Neutrophil (primary cell): ENCODE data around the gene PDGFRB.

ENCODE experiments used
- H3K27ac ChIP-seq: fragments of 200-600 bp; sonication (generic); 2 replicates; pipeline ENCODE4 v1.5.1; 2016; ENCODE audit warnings: mild to moderate bottlenecking, moderate library complexity
- H3K27me3 ChIP-seq: fragments of 200-600 bp; sonication (generic); 2 replicates; pipeline ENCODE4 v1.6.0; 2016; ENCODE audit warnings: mild to moderate bottlenecking
- H3K36me3 ChIP-seq: fragments of 200-600 bp; sonication (generic); 2 replicates; pipeline ENCODE4 v1.5.1; 2017
- H3K4me1 ChIP-seq, 2 experiments: fragments of 200-600 bp in 1 of 2; sonication (generic) in 1 of 2; 1 replicate in 1 of 2; 2 replicates in 1 of 2; pipeline versions ENCODE4 v1.5.1 to v1.6.1; 2013 to 2016; ENCODE audit warnings: low read depth in 1 of 2, low read length in 1 of 2, mild to moderate bottlenecking in 1 of 2, moderate library complexity in 1 of 2; ENCODE audit not compliant: control insufficient read depth in 1 of 2, insufficient read depth in 1 of 2
- H3K4me3 ChIP-seq, 2 experiments: fragments of 200-600 bp in 1 of 2; sonication (generic) in 1 of 2; 1 replicate in 1 of 2; 2 replicates in 1 of 2; pipeline ENCODE4 v1.5.1; 2013 to 2016; ENCODE audit warnings: low read depth in 1 of 2, low read length in 1 of 2, mild to moderate bottlenecking in 1 of 2, moderate library complexity in 1 of 2
- H3K9me3 ChIP-seq: fragments of 200-600 bp; sonication (generic); 2 replicates; pipeline ENCODE4 v1.5.1; 2016
- TF ChIP-seq, protein P1 (sequence below): fragments of 200-600 bp; sonication (generic); IDR thresholded peaks from 2 replicates; pipeline ENCODE4 v1.5.1; 2016; ENCODE audit warnings: antibody characterized with exemption

Gene PDGFRB

GRCh38 chr5:150190503-150190979 is 34.9 kb upstream of the PDGFRB start:
- peaks cover 59% of the 10 kb centered on the region for H3K27me3 ChIP-seq
- no peaks in the 10 kb centered on the region for H3K9me3 ChIP-seq
- TF ChIP-seq, protein P1, sequence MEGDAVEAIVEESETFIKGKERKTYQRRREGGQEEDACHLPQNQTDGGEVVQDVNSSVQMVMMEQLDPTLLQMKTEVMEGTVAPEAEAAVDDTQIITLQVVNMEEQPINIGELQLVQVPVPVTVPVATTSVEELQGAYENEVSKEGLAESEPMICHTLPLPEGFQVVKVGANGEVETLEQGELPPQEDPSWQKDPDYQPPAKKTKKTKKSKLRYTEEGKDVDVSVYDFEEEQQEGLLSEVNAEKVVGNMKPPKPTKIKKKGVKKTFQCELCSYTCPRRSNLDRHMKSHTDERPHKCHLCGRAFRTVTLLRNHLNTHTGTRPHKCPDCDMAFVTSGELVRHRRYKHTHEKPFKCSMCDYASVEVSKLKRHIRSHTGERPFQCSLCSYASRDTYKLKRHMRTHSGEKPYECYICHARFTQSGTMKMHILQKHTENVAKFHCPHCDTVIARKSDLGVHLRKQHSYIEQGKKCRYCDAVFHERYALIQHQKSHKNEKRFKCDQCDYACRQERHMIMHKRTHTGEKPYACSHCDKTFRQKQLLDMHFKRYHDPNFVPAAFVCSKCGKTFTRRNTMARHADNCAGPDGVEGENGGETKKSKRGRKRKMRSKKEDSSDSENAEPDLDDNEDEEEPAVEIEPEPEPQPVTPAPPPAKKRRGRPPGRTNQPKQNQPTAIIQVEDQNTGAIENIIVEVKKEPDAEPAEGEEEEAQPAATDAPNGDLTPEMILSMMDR = no peak
- no peak overlapping the region for H3K4me3 ChIP-seq
- H3K36me3 ChIP-seq = no peaks in the 10 kb centered on the region
- H3K4me1 ChIP-seq = peaks cover 11 to 15% of the 10 kb centered on the region in 2 experiments
- H3K27ac ChIP-seq = no peak overlapping the region

DNA sequence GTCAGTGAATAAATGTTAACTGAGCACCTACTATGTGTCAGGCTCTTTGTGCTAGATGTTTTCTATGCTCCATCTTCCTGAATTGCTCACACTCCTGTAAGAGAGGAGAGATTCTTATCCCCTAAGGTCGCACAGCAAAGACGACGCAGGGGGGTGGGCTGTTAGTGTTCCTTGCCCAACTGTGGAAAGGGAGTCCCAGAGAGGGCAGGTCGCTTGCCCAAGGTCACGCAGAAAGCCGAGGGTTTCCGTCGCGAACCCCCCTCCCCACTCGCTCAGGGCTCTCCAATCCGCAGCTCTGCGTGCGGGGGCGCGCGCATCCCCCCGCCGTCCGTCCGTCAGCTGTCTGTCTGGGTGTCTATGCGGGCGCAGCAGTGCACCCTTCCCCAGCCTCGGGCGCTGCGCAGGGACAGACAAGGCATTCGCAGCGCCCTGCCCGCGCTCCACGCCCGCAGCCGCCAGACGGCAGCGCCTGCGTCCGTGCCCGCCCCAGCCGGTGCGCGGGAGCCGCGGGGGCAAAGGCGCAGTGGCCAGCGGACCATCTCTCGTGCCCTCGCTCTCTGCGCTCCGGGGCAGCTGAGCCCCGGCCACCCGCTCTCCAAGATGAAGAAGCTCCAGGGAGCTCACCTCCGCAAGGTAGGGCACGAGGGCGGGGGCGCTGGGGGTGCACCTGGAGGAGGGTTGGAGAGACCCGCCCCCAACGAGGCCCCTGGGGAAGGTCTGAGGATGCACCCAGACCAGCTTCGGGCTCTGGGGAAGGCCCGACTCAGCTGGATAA is 34.3 kb upstream of the PDGFRB start, which contains the start of gene SLC6A7:
TSS of gene SLC6A7 (plus strand) at position 335 of the 775 bp plus-strand sequence. CDS start at position 601, 266 bp downstream.
- Histone ChIP-seq H3K9me3 (no peaks in the 10 kb centered on the region), H3K4me1 (peaks cover 16 to 21% of the 10 kb centered on the region in 2 experiments), H3K27me3 (peaks cover 59% of the 10 kb centered on the region), H3K4me3 (no peak within 1 kb of the TSS), H3K36me3 (no peaks in the 10 kb centered on the region), H3K27ac (no peak within 1 kb of the TSS)
- TF ChIP-seq, protein P1 = no peak

GRCh38 chr5:150189326-150189725 is 33.7 kb upstream of the PDGFRB start:
- H3K36me3 ChIP-seq = no peaks in the 10 kb centered on the region
- H3K27ac ChIP-seq = no peak overlapping the region
- H3K9me3 ChIP-seq = no peaks in the 10 kb centered on the region
- TF ChIP-seq, protein P1 = no peak
- H3K4me1 ChIP-seq = peaks cover 16 to 24% of the 10 kb centered on the region in 2 experiments
- no peak overlapping the region for H3K4me3 ChIP-seq
- H3K27me3 ChIP-seq = peaks cover 59% of the 10 kb centered on the region

- H3K27ac ChIP-seq = no peak overlapping the region
- peaks cover 57% of the 10 kb centered on the region for H3K27me3 ChIP-seq
- H3K4me1 ChIP-seq = peaks cover 16 to 24% of the 10 kb centered on the region in 2 experiments
- no peak overlapping the region for H3K4me3 ChIP-seq
- TF ChIP-seq, protein P1 = no peak
- no peaks in the 10 kb centered on the region for H3K36me3 ChIP-seq
- no peaks in the 10 kb centered on the region for H3K9me3 ChIP-seq
These were observed 32.6 kb upstream of the PDGFRB start for GRCh38 chr5:150188146-150188842.

- TF ChIP-seq, protein P1 = no peak
- Histone ChIP-seq H3K27ac (no peak overlapping the region), H3K27me3 (peaks cover 43% of the 10 kb centered on the region), H3K4me3 (no peak overlapping the region), H3K36me3 (no peaks in the 10 kb centered on the region), H3K9me3 (no peaks in the 10 kb centered on the region), H3K4me1 (peaks cover 16 to 24% of the 10 kb centered on the region in 2 experiments)
These were observed 31.3 kb upstream of the PDGFRB start for GRCh38 chr5:150186897-150187296.
